ENCODE measurements around the gene GNB2.

GNB2 gene

GRCh38 chr7:100685049-100685605 lies 11.6 kb downstream of the GNB2 start:
- H3K4me3 ChIP-seq (ENCODE audit: severe bottlenecking): no peak overlapping the region
- H3K36me3 ChIP-seq (ENCODE audit: low read depth): peaks cover 91% of the 10 kb centered on the region
- DNase-seq (ENCODE audit: low spot score) (no peak), ATAC-seq (ENCODE audit: low read depth) (no peak)
- no peak overlapping the region for H3K27ac ChIP-seq (ENCODE audit: poor library complexity, severe bottlenecking)
- TF ChIP-seq CTCF (IDR thresholded peaks at IDR 0.05; ENCODE audit: poor library complexity, severe bottlenecking): no peak
- no peaks in the 10 kb centered on the region for H3K27me3 ChIP-seq (ENCODE audit: insufficient read depth, poor library complexity, severe bottlenecking)
- no peaks in the 10 kb centered on the region for H3K4me1 ChIP-seq (ENCODE audit: insufficient read depth, poor library complexity, severe bottlenecking)
- H3K9me3 ChIP-seq (ENCODE audit: severe bottlenecking): no peaks in the 10 kb centered on the region

- peaks cover 88% of the 10 kb centered on the region for H3K36me3 ChIP-seq (ENCODE audit: low read depth)
- ATAC-seq (ENCODE audit: low read depth) (no peak), DNase-seq (ENCODE audit: low spot score) (no peak)
- no peak for TF ChIP-seq CTCF (IDR thresholded peaks at IDR 0.05; ENCODE audit: poor library complexity, severe bottlenecking)
- no peak overlapping the region for H3K4me3 ChIP-seq (ENCODE audit: severe bottlenecking)
- no peaks in the 10 kb centered on the region for H3K4me1 ChIP-seq (ENCODE audit: insufficient read depth, poor library complexity, severe bottlenecking)
- H3K9me3 ChIP-seq (ENCODE audit: severe bottlenecking): no peaks in the 10 kb centered on the region
- H3K27me3 ChIP-seq (ENCODE audit: insufficient read depth, poor library complexity, severe bottlenecking): no peaks in the 10 kb centered on the region
- no peak overlapping the region for H3K27ac ChIP-seq (ENCODE audit: poor library complexity, severe bottlenecking)
Measured at GRCh38 chr7:100685631-100686145, 12.1 kb downstream of the GNB2 start.

DNA sequence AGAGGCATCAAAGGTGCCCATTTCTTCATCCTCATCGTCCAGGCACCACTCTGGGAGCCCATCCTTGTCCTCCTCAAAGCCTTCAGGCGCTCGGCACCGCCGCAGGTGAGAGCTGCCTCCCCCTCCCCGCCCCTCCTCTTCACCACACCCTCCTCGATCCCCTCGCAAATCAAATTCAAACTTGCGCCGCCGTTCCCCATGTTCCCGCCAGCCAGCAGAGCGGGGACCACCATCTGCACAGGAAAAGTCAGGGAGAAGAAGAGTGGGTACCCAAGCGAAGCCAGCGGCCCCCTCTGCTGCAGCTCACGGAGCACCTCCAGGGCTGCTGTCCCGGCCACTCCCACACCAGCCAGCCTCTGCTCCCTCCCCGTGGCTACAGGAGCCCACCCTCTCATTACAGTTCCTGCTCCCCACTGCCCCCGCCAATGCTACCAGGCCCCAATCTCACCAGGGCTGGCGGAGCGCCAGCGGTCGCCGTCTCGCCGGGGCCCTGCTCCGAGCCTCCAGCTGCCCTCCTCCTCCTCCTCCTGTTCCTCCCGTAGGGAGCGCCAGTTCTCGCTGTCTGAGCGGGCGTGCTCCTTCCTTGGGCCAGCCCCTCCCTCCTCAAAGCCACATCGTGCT lies 12.8 kb downstream of the GNB2 start:
- H3K4me3 ChIP-seq (ENCODE audit: severe bottlenecking): no peak overlapping the region
- DNase-seq (ENCODE audit: low spot score) (no peak), ATAC-seq (ENCODE audit: low read depth) (no peak)
- H3K36me3 ChIP-seq (ENCODE audit: low read depth): peaks cover 85% of the 10 kb centered on the region
- no peaks in the 10 kb centered on the region for H3K4me1 ChIP-seq (ENCODE audit: insufficient read depth, poor library complexity, severe bottlenecking)
- H3K9me3 ChIP-seq (ENCODE audit: severe bottlenecking): no peaks in the 10 kb centered on the region
- TF ChIP-seq CTCF (IDR thresholded peaks at IDR 0.05; ENCODE audit: poor library complexity, severe bottlenecking): no peak
- H3K27ac ChIP-seq (ENCODE audit: poor library complexity, severe bottlenecking): no peak overlapping the region
- no peaks in the 10 kb centered on the region for H3K27me3 ChIP-seq (ENCODE audit: insufficient read depth, poor library complexity, severe bottlenecking)

- Histone ChIP-seq H3K36me3 (ENCODE audit: low read depth) (peaks cover 81% of the 10 kb centered on the region), H3K4me1 (ENCODE audit: insufficient read depth, poor library complexity, severe bottlenecking) (peaks cover under 1% of the 10 kb centered on the region), H3K9me3 (ENCODE audit: severe bottlenecking) (no peaks in the 10 kb centered on the region), H3K27ac (ENCODE audit: poor library complexity, severe bottlenecking) (no peak overlapping the region), H3K4me3 (ENCODE audit: severe bottlenecking) (no peak overlapping the region), H3K27me3 (ENCODE audit: insufficient read depth, poor library complexity, severe bottlenecking) (no peaks in the 10 kb centered on the region)
- no peak for TF ChIP-seq CTCF (IDR thresholded peaks at IDR 0.05; ENCODE audit: poor library complexity, severe bottlenecking)
- ATAC-seq (ENCODE audit: low read depth) (no peak), DNase-seq (ENCODE audit: low spot score) (no peak)
Measured at GRCh38 chr7:100686822-100687211, 13.3 kb downstream of the GNB2 start.

- TF ChIP-seq CTCF (IDR thresholded peaks at IDR 0.05; ENCODE audit: poor library complexity, severe bottlenecking): no peak
- DNase-seq (ENCODE audit: low spot score) (no peak), ATAC-seq (ENCODE audit: low read depth) (no peak)
- H3K27ac ChIP-seq (ENCODE audit: poor library complexity, severe bottlenecking): no peak overlapping the region
- H3K9me3 ChIP-seq (ENCODE audit: severe bottlenecking): no peaks in the 10 kb centered on the region
- H3K27me3 ChIP-seq (ENCODE audit: insufficient read depth, poor library complexity, severe bottlenecking): no peaks in the 10 kb centered on the region
- H3K4me3 ChIP-seq (ENCODE audit: severe bottlenecking): no peak overlapping the region
- peaks cover 5% of the 10 kb centered on the region for H3K4me1 ChIP-seq (ENCODE audit: insufficient read depth, poor library complexity, severe bottlenecking)
- peaks cover 82% of the 10 kb centered on the region for H3K36me3 ChIP-seq (ENCODE audit: low read depth)
Measured at GRCh38 chr7:100687261-100687660, 13.7 kb downstream of the GNB2 start.
